Right atrium auricular region (tissue), 2 donors: ENCODE data around the gene UPK1A. TPM values are rescaled to one million over a fixed set of nuclear protein-coding genes. Genes with fewer than 3 reads are reported as not detected.

Experiments
- DNase-seq: peaks from one replicate; pipeline ENCODE4 v3.0.0-alpha.2; 2019; ENCODE audit warnings: low spot score
- H3K27ac ChIP-seq, 2 donors: fragments of 200-600 bp; sonication (generic); 1 replicate in 1 of 2; 2 replicates in 1 of 2; pipeline ENCODE4 v1.5.1; 2016 to 2019
- H3K27me3 ChIP-seq, 2 donors: fragments of 200-600 bp; sonication (generic); one replicate each; pipeline versions ENCODE4 v1.5.1 to v1.6.0; 2017 to 2019
- H3K36me3 ChIP-seq: fragments of 200-600 bp; sonication (generic); one replicate; pipeline ENCODE4 v1.5.1; 2016
- H3K4me1 ChIP-seq, 2 donors: fragments of 200-600 bp; sonication (generic); one replicate each; pipeline versions ENCODE4 v1.5.1 to v1.6.0; 2017 to 2019
- H3K4me3 ChIP-seq, 2 donors: fragments of 200-600 bp; sonication (generic); 1 replicate in 1 of 2; 2 replicates in 1 of 2; pipeline ENCODE4 v1.5.1; 2017 to 2019; ENCODE audit warnings: mild to moderate bottlenecking in 1 of 2, moderate library complexity in 1 of 2
- H3K9me3 ChIP-seq, 2 donors: fragments of 200-600 bp; sonication (generic); one replicate each; pipeline ENCODE4 v1.5.1; 2019
- total RNA-seq, 2 donors: library from RNA; depleted of rRNA; stranded (reverse); fragments of >200 nt; gene quantifications; one replicate each; pipeline ENCODE4 v1.1.0, GENCODE V29; 2016
- TF ChIP-seq, protein P1 (sequence below), 2 donors: fragments of 200-600 bp; sonication (generic); IDR thresholded peaks; one replicate each; pipeline ENCODE4 v1.5.1; 2019; ENCODE audit warnings: antibody characterized with exemption in 2 of 2

The UPK1A gene
- total RNA-seq, 2 donors from 2014 or later: not detected

DNA sequence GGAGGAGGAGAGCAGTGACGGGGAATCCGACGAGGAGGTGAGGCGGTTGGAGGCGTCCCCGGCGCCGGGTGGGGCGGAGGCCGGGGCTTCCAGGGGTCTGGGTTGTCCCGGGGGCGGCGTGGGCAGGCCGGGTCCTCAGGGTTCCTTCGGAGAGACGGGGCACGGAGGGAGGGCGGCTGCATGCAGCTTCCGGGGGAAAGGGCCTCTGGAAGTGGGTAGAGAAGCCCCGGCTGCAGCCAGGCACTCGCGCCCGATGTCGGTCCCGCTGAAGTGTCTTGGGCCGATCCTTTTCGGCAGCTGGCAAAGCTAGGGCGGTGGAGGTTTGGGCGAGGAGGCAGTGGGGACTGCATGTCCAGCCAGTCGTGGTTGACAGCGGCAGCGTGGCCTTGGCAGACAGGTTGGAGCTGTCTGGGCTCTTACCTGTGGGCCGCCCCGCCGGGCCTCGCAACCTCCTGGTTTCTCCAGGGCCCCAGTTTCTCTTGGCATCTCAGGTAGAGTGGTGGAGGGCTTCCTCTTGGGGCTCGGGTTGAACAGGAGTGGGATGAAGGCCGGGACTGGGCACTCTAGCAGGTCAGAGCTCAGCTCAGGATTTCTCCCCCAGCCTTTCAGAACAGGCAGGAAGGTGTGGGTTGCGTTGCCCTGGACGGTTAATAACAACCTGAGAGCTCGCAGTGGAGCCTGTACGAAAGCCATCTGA is 52.2 kb downstream of the UPK1A start:
- peaks cover 0 to 30% of the 10 kb centered on the region in 2 donors for H3K4me1 ChIP-seq
- H3K36me3 ChIP-seq: peaks cover 34% of the 10 kb centered on the region
- no peak for DNase-seq
- H3K9me3 ChIP-seq: no peaks in the 10 kb centered on the region
- peak overlapping the region; percentile 73 to 88 for H3K4me3 ChIP-seq
- H3K27ac ChIP-seq: peak overlapping the region; percentile 85
- TF ChIP-seq, protein P1, sequence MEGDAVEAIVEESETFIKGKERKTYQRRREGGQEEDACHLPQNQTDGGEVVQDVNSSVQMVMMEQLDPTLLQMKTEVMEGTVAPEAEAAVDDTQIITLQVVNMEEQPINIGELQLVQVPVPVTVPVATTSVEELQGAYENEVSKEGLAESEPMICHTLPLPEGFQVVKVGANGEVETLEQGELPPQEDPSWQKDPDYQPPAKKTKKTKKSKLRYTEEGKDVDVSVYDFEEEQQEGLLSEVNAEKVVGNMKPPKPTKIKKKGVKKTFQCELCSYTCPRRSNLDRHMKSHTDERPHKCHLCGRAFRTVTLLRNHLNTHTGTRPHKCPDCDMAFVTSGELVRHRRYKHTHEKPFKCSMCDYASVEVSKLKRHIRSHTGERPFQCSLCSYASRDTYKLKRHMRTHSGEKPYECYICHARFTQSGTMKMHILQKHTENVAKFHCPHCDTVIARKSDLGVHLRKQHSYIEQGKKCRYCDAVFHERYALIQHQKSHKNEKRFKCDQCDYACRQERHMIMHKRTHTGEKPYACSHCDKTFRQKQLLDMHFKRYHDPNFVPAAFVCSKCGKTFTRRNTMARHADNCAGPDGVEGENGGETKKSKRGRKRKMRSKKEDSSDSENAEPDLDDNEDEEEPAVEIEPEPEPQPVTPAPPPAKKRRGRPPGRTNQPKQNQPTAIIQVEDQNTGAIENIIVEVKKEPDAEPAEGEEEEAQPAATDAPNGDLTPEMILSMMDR (IDR thresholded peaks at IDR 0.05): no peak
- no peaks in the 10 kb centered on the region for H3K27me3 ChIP-seq

DNA sequence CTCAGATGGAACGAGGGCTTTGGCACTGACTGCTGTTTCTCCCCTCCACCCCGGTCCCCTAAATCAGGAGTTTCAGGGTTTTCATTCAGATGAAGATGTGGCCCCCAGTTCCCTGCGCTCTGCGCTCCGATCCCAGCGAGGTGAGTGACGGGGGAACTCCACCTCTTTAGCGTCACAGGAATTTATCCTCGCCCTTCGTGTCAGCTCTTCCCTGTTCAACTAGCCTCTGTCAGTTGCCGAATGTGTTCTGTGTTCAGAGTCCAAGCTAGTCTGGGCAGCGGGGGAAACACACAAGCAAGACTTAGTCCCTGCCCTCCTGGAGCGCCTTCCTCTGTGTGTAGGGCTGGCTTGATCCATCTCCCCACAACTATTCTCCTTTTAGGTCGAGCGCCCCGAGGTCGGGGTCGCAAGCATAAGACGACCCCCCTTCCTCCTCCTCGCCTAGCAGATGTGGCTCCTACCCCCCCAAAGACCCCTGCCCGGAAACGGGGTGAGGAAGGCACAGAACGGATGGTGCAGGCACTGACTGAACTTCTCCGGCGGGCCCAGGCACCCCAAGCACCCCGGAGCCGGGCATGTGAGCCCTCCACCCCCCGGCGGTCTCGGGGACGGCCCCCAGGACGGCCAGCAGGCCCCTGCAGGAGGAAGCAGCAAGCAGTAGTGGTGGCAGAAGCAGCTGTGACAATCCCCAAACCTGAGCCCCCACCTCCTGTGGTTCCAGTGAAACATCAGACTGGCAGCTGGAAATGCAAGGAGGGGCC is 53.3 kb downstream of the UPK1A start:
- Histone ChIP-seq H3K27ac (peak overlapping the region in 1 of 2 donors; percentile 85), H3K36me3 (peaks cover 45% of the 10 kb centered on the region), H3K27me3 (no peaks in the 10 kb centered on the region), H3K4me1 (peaks cover 0 to 30% of the 10 kb centered on the region in 2 donors), H3K4me3 (no peak overlapping the region), H3K9me3 (no peaks in the 10 kb centered on the region)
- TF ChIP-seq, protein P1 (IDR thresholded peaks at IDR 0.05): no peak
- DNase-seq: no peak

DNA sequence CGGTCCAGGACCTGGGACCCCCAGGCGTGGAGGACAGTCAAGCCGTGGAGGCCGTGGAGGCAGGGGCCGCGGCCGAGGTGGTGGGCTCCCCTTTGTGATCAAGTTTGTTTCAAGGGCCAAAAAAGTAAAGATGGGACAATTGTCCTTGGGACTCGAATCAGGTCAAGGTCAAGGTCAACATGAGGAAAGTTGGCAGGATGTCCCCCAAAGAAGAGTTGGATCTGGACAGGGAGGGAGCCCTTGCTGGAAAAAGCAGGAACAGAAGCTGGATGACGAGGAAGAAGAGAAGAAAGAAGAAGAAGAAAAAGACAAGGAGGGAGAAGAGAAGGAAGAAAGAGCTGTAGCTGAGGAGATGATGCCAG is 53.8 kb downstream of the UPK1A start:
- TF ChIP-seq, protein P1 (IDR thresholded peaks at IDR 0.05): no peak
- Histone ChIP-seq H3K27ac (no peak overlapping the region), H3K27me3 (no peaks in the 10 kb centered on the region), H3K4me3 (no peak overlapping the region), H3K36me3 (peaks cover 51% of the 10 kb centered on the region), H3K9me3 (no peaks in the 10 kb centered on the region), H3K4me1 (peaks cover 0 to 30% of the 10 kb centered on the region in 2 donors)
- DNase-seq: no peak

DNA sequence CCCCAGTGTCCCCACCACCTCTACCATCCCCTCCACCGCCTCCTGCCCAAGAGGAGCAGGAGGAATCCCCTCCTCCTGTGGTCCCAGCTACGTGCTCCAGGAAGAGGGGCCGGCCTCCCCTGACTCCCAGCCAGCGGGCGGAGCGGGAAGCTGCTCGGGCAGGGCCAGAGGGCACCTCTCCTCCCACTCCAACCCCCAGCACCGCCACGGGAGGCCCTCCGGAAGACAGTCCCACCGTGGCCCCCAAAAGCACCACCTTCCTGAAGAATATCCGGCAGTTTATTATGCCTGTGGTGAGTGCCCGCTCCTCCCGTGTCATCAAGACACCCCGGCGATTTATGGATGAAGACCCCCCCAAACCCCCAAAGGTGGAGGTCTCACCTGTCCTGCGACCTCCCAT is 54.3 kb downstream of the UPK1A start:
- Histone ChIP-seq H3K4me3 (no peak overlapping the region), H3K4me1 (peaks cover 0 to 26% of the 10 kb centered on the region in 2 donors), H3K36me3 (peaks cover 56% of the 10 kb centered on the region), H3K9me3 (no peaks in the 10 kb centered on the region), H3K27ac (no peak overlapping the region), H3K27me3 (no peaks in the 10 kb centered on the region)
- TF ChIP-seq, protein P1 (IDR thresholded peaks at IDR 0.05): no peak
- no peak for DNase-seq

DNA sequence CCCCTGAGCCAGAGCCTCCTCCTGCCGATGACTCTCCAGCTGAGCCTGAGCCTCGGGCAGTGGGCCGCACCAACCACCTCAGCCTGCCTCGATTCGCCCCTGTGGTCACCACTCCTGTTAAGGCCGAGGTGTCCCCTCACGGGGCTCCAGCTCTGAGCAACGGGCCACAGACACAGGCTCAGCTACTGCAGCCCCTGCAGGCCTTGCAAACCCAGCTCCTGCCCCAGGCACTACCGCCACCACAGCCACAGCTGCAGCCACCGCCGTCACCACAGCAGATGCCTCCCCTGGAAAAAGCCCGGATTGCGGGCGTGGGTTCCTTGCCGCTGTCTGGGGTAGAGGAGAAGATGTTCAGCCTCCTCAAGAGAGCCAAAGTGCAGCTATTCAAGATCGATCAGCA is 55.1 kb downstream of the UPK1A start:
- Histone ChIP-seq H3K4me3 (no peak overlapping the region), H3K27me3 (no peaks in the 10 kb centered on the region), H3K36me3 (peaks cover 63% of the 10 kb centered on the region), H3K9me3 (no peaks in the 10 kb centered on the region), H3K27ac (no peak overlapping the region), H3K4me1 (peaks cover 0 to 19% of the 10 kb centered on the region in 2 donors)
- TF ChIP-seq, protein P1 (IDR thresholded peaks at IDR 0.05): no peak
- no peak for DNase-seq
